Left lung (tissue), 10 donors: ENCODE measurements around the gene ZNF235. TPM values are rescaled to one million over a fixed set of nuclear protein-coding genes. Genes with fewer than 3 reads are reported as not detected.

Experiments
- ATAC-seq: fragments of 200-7000 bp; cut with Tn5 transposase; one replicate; pipeline ENCODE4 v1.9.1; 2020; ENCODE audit warnings: moderate library complexity
- DNase-seq, 4 donors: peaks; one replicate each; pipeline ENCODE4 v3.0.0-alpha.2; 2013 to 2020
- H3K27ac ChIP-seq, 2 donors: fragments of 200-600 bp; sonication (generic) in 1 of 2; one replicate each; pipeline versions ENCODE4 v1.5.0 to v1.8.0; 2020 to 2021
- H3K27me3 ChIP-seq, 2 donors: fragments of 200-600 bp; sonication (generic) in 1 of 2; one replicate each; pipeline versions ENCODE4 v1.5.0 to v1.8.0; 2020 to 2021
- H3K36me3 ChIP-seq, 2 donors: fragments of 200-600 bp; sonication (generic) in 1 of 2; one replicate each; pipeline versions ENCODE4 v1.5.0 to v1.8.0; 2020 to 2021
- H3K4me1 ChIP-seq, 2 donors: fragments of 200-600 bp; one replicate each; pipeline ENCODE4 v1.8.0; 2021
- H3K4me3 ChIP-seq, 2 donors: fragments of 200-600 bp; sonication (generic) in 1 of 2; one replicate each; pipeline versions ENCODE4 v1.5.0 to v1.8.0; 2020 to 2021; ENCODE audit warnings: mild to moderate bottlenecking in 1 of 2
- H3K9me3 ChIP-seq, 2 donors: fragments of 200-600 bp; sonication (generic) in 1 of 2; one replicate each; pipeline versions ENCODE4 v1.5.0 to v1.8.0; 2020 to 2021
- CTCF ChIP-seq, 2 donors: fragments of 200-600 bp; sonication (generic) in 1 of 2; IDR thresholded peaks; one replicate each; pipeline versions ENCODE4 v1.5.0 to v1.8.0; 2021; ENCODE audit warnings: antibody characterized with exemption in 2 of 2
- intact Hi-C, 2 donors: fragments of 100-400 bp; cut with DNase I; formaldehyde crosslinking; loops; one replicate each; pipeline versions ENCODE4 v1.11.2 to v1.14.2; 2022
- polyA plus RNA-seq, 6 donors: library from polyadenylated mRNA; unstranded; fragments of 120-200 nt; gene quantifications; one replicate each; pipeline ENCODE4 v1.2.1, GENCODE V29; 2013; ENCODE audit not compliant: insufficient read length in 6 of 6
- total RNA-seq, 2 donors: library from RNA; stranded (reverse); fragmentation: NEBNext Ultra II Directional; extraction: Animal tissue kit (Norgen Biotek cat#: 25700); gene quantifications; one replicate each; pipeline ENCODE4 v1.2.1, GENCODE V29; 2021
- donor health status: DM: no; HTN: yes; CAD: no.
- donor health status: DM: no; HTN: no; CAD: no.

ZNF235 gene
- total and polyA plus RNA-seq, 8 donors = 5.2 to 15.1 (median 13.3) TPM

- no peaks in the 10 kb centered on the region for H3K27me3 ChIP-seq
- TF ChIP-seq CTCF (IDR thresholded peaks at IDR 0.05) = no peak
- H3K36me3 ChIP-seq = peaks cover 3 to 23% of the 10 kb centered on the region in 2 donors
- no peak for ATAC-seq
- no peak for DNase-seq
- no peaks in the 10 kb centered on the region for H3K4me1 ChIP-seq
- no peak overlapping the region for H3K27ac ChIP-seq
- intact Hi-C loops = no loop called here
- H3K9me3 ChIP-seq = peaks cover 0 to 100% of the 10 kb centered on the region in 2 donors
- no peak overlapping the region for H3K4me3 ChIP-seq
Measured at GRCh38 chr19:44282846-44283245, 22.0 kb downstream of the ZNF235 start.

GRCh38 chr19:44280916-44281315 lies 23.9 kb downstream of the ZNF235 start:
- H3K4me3 ChIP-seq = no peak overlapping the region
- H3K27ac ChIP-seq = no peak overlapping the region
- no peaks in the 10 kb centered on the region for H3K4me1 ChIP-seq
- no peak for DNase-seq
- no peak for ATAC-seq
- peaks cover 0 to 100% of the 10 kb centered on the region in 2 donors for H3K9me3 ChIP-seq
- no peak for TF ChIP-seq CTCF (IDR thresholded peaks at IDR 0.05)
- H3K36me3 ChIP-seq = peaks cover 0 to 16% of the 10 kb centered on the region in 2 donors
- intact Hi-C loops = no loop called here
- no peaks in the 10 kb centered on the region for H3K27me3 ChIP-seq

- Histone ChIP-seq H3K27ac (no peak overlapping the region), H3K9me3 (peaks cover 0 to 100% of the 10 kb centered on the region in 2 donors), H3K36me3 (peaks cover 0 to 28% of the 10 kb centered on the region in 2 donors), H3K4me3 (no peak overlapping the region), H3K4me1 (no peaks in the 10 kb centered on the region), H3K27me3 (no peaks in the 10 kb centered on the region)
- no peak for ATAC-seq
- intact Hi-C loops = no loop called here
- no peak for TF ChIP-seq CTCF (IDR thresholded peaks at IDR 0.05)
- DNase-seq = no peak
Measured at GRCh38 chr19:44278181-44278690, 26.6 kb downstream of the ZNF235 start.

- no peak overlapping the region for H3K4me3 ChIP-seq
- peaks cover 0 to 100% of the 10 kb centered on the region in 2 donors for H3K9me3 ChIP-seq
- peaks cover 0 to 37% of the 10 kb centered on the region in 2 donors for H3K36me3 ChIP-seq
- no peaks in the 10 kb centered on the region for H3K27me3 ChIP-seq
- DNase-seq (no peak), ATAC-seq (no peak)
- intact Hi-C loops = no loop called here
- TF ChIP-seq CTCF (IDR thresholded peaks at IDR 0.05) = no peak
- H3K4me1 ChIP-seq = no peaks in the 10 kb centered on the region
- no peak overlapping the region for H3K27ac ChIP-seq
Measured at GRCh38 chr19:44277331-44277730, 27.5 kb downstream of the ZNF235 start.

GRCh38 chr19:44260695-44261446 lies 44.0 kb downstream of the ZNF235 start:
- H3K27me3 ChIP-seq = no peaks in the 10 kb centered on the region
- H3K36me3 ChIP-seq = peaks cover 0 to 4% of the 10 kb centered on the region in 2 donors
- ATAC-seq = no peak
- DNase-seq = no peak
- intact Hi-C loops = no loop called here
- TF ChIP-seq CTCF (IDR thresholded peaks at IDR 0.05) = no peak
- H3K4me3 ChIP-seq = no peak overlapping the region
- H3K27ac ChIP-seq = no peak overlapping the region
- H3K9me3 ChIP-seq = peaks cover 4 to 94% of the 10 kb centered on the region in 2 donors
- H3K4me1 ChIP-seq = no peaks in the 10 kb centered on the region
